ENCODE results near the gene PLCB1.

- TF ChIP-seq, protein P1, sequence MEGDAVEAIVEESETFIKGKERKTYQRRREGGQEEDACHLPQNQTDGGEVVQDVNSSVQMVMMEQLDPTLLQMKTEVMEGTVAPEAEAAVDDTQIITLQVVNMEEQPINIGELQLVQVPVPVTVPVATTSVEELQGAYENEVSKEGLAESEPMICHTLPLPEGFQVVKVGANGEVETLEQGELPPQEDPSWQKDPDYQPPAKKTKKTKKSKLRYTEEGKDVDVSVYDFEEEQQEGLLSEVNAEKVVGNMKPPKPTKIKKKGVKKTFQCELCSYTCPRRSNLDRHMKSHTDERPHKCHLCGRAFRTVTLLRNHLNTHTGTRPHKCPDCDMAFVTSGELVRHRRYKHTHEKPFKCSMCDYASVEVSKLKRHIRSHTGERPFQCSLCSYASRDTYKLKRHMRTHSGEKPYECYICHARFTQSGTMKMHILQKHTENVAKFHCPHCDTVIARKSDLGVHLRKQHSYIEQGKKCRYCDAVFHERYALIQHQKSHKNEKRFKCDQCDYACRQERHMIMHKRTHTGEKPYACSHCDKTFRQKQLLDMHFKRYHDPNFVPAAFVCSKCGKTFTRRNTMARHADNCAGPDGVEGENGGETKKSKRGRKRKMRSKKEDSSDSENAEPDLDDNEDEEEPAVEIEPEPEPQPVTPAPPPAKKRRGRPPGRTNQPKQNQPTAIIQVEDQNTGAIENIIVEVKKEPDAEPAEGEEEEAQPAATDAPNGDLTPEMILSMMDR (conservative IDR thresholded peaks at IDR 0.05), result no peak
- TF ChIP-seq EZH2 (IDR thresholded peaks at IDR 0.05; ENCODE audit: low read depth), result no peak
Observed at GRCh38 chr20:8870652-8871051, 738.6 kb downstream of the PLCB1 start.

Data from PC-9 (cell line).